ENCODE data around the gene TRIM72.

TRIM72 gene

DNA sequence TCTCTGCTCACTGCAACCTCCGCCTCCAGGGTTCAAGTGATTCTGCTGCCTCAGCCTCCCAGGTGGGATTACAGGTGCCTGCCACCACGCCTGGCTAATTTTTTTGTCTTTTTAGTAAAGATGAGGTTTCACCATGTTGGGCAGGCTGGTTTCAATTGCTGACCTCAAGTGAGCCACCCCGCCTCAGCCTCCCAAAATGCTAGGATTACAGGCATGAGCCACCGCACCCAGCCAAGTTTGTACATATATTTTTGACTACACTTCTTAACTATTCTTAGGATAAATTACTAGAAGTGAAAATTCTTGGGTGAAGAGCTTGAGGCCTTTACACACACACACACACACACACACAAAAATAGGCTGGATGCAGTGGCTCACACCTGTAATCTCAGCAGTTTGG is 44.4 kb downstream of the TRIM72 start:
- H3K9me3 ChIP-seq (replicated peaks in 1 of 2; ENCODE audit: control insufficient read depth in 2 of 2, insufficient read depth in 1 of 2, low read depth in 1 of 2, low read length in 2 of 2) = no peaks in the 10 kb centered on the region
- H3K23ac ChIP-seq (ENCODE audit: low read depth, low read length, poor library complexity) = no peak overlapping the region
- no peak for DNase-seq (ENCODE audit: low spot score)
- H3K4me2 ChIP-seq (ENCODE audit: insufficient read depth, low read length, poor library complexity, severe bottlenecking) = no peak overlapping the region
- H3K79me1 ChIP-seq (ENCODE audit: low read depth, low read length) = no peaks in the 10 kb centered on the region
- H2BK5ac ChIP-seq (ENCODE audit: low read length) = no peak overlapping the region
- H3K4me3 ChIP-seq (ENCODE audit: low read length in 2 of 2) = no peak overlapping the region
- no peak overlapping the region for H2BK15ac ChIP-seq (ENCODE audit: low read length)
- no peak overlapping the region for H4K8ac ChIP-seq (ENCODE audit: low read depth, low read length)
- H2BK120ac ChIP-seq (ENCODE audit: low read depth, low read length) = no peak overlapping the region
- no peak overlapping the region for H3K9ac ChIP-seq (ENCODE audit: low read depth, low read length, poor library complexity)
- no peaks in the 10 kb centered on the region for H3K36me3 ChIP-seq (replicated peaks in 1 of 2; ENCODE audit: control insufficient read depth in 2 of 2, insufficient read depth in 2 of 2, low read length in 2 of 2)
- H3K14ac ChIP-seq (ENCODE audit: low read length) = no peak overlapping the region
- H2BK12ac ChIP-seq (ENCODE audit: low read length) = no peak overlapping the region
- no peak overlapping the region for H3K4ac ChIP-seq (ENCODE audit: low read length)
- peaks cover 0 to 2% (median 0%) of the 10 kb centered on the region in 3 experiments for H3K27me3 ChIP-seq (ENCODE audit: control insufficient read depth in 3 of 3, insufficient read depth in 3 of 3, low read depth in 1 of 3, low read length in 3 of 3)
- H3K4me1 ChIP-seq (ENCODE audit: control insufficient read depth in 2 of 2, insufficient read depth in 1 of 2, low read depth in 1 of 2, low read length in 2 of 2) = no peaks in the 10 kb centered on the region
- WGBS, 2 donors (ENCODE audit: extremely low coverage in 2 of 2, insufficient read length in 2 of 2, insufficient replicate concordance in 1 of 2) = no CpG with 5 or more reads among the region's 4 CpGs
- no peak overlapping the region for H2AK5ac ChIP-seq (ENCODE audit: low read depth, low read length)
- no peak overlapping the region for H3K18ac ChIP-seq (ENCODE audit: low read length)
- no peak overlapping the region for H3K27ac ChIP-seq (replicated peaks; ENCODE audit: low read length)
- H2AFZ ChIP-seq (ENCODE audit: low read length) = no peak overlapping the region
- H4K91ac ChIP-seq (ENCODE audit: low read depth, low read length, poor library complexity) = no peak overlapping the region

DNA sequence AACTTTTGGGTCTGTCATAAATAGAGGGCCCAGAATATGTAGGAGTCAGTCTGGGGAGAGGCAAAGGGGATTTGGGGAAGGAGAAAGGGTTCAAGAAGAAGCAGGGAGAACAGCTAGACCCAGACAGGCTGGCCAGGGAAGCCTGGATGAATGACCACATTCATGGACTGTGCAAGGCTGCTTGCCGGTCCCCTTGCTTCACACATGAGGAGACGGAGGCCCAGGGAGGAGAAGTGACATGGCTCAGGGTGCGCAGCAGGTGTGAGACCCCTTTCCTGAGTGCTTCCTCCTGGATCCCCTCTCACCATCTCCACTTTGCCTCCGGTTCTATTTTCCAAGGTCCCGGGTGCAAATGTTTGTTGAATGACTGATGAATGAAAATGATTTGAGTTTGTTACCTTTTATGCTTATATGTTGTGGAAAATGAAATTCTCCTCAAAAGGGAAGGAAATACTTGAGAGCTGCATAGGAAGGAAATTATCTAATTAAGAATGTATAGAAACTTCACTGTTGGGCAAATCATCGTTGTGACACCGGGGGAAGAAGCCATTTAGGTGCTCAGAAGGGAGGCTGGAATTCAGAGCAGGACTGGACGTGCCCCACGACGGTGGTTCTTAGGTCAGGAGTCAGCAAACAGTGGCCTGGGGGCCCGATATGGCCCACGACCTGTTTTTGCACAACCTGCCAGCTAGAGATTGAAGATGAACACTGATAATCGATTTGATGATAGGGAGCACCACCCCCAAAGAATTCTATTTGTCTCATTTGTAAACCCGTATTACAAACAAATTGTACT is 46.4 kb downstream of the TRIM72 start:
- H3K4me1 ChIP-seq (ENCODE audit: control insufficient read depth in 2 of 2, insufficient read depth in 1 of 2, low read depth in 1 of 2, low read length in 2 of 2) = no peaks in the 10 kb centered on the region
- H4K91ac ChIP-seq (ENCODE audit: low read depth, low read length, poor library complexity) = no peak overlapping the region
- H2BK12ac ChIP-seq (ENCODE audit: low read length) = no peak overlapping the region
- H3K4me2 ChIP-seq (ENCODE audit: insufficient read depth, low read length, poor library complexity, severe bottlenecking) = no peak overlapping the region
- no peaks in the 10 kb centered on the region for H3K9me3 ChIP-seq (replicated peaks in 1 of 2; ENCODE audit: control insufficient read depth in 2 of 2, insufficient read depth in 1 of 2, low read depth in 1 of 2, low read length in 2 of 2)
- H2BK120ac ChIP-seq (ENCODE audit: low read depth, low read length) = no peak overlapping the region
- H3K79me1 ChIP-seq (ENCODE audit: low read depth, low read length) = no peaks in the 10 kb centered on the region
- H3K4me3 ChIP-seq (ENCODE audit: low read length in 2 of 2) = no peak overlapping the region
- H3K4ac ChIP-seq (ENCODE audit: low read length) = no peak overlapping the region
- peak overlapping the region; percentile 66 for H3K18ac ChIP-seq (ENCODE audit: low read length)
- no peak overlapping the region for H2BK5ac ChIP-seq (ENCODE audit: low read length)
- no peak overlapping the region for H4K8ac ChIP-seq (ENCODE audit: low read depth, low read length)
- no peak overlapping the region for H2AK5ac ChIP-seq (ENCODE audit: low read depth, low read length)
- no peaks in the 10 kb centered on the region for H3K36me3 ChIP-seq (replicated peaks in 1 of 2; ENCODE audit: control insufficient read depth in 2 of 2, insufficient read depth in 2 of 2, low read length in 2 of 2)
- H2BK15ac ChIP-seq (ENCODE audit: low read length) = no peak overlapping the region
- WGBS, 2 donors (ENCODE audit: extremely low coverage in 2 of 2, insufficient read length in 2 of 2, insufficient replicate concordance in 1 of 2) = no CpG with 5 or more reads among the region's 14 CpGs
- H3K27me3 ChIP-seq (ENCODE audit: control insufficient read depth in 3 of 3, insufficient read depth in 3 of 3, low read depth in 1 of 3, low read length in 3 of 3) = peaks cover 0 to 2% (median 0%) of the 10 kb centered on the region in 3 experiments
- no peak overlapping the region for H2AFZ ChIP-seq (ENCODE audit: low read length)
- no peak overlapping the region for H3K27ac ChIP-seq (replicated peaks; ENCODE audit: low read length)
- no peak for DNase-seq (ENCODE audit: low spot score)
- H3K23ac ChIP-seq (ENCODE audit: low read depth, low read length, poor library complexity) = no peak overlapping the region
- no peak overlapping the region for H3K9ac ChIP-seq (ENCODE audit: low read depth, low read length, poor library complexity)
- no peak overlapping the region for H3K14ac ChIP-seq (ENCODE audit: low read length)

DNA sequence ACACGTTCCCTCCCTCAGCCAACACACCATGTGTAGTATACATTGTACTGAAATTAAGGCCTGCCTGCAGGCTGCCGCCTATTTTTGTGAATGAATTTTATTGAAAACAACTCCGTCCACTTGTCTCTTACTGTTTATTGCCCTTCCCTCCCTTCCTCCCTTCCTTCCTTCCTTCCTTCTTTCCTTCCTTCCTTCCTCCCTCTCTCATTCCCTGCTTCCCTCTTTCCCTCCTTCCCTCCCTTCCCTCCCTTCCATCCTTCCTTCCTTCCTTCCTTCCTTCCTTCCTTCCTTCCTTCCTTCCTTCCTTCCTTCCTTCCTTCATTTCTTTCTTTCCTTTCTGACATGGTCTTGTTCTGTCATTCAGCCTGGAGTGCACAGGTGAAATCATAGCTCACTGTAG is 48.2 kb downstream of the TRIM72 start:
- no peak for DNase-seq (ENCODE audit: low spot score)
- peaks cover 0 to 2% (median 0%) of the 10 kb centered on the region in 3 experiments for H3K27me3 ChIP-seq (ENCODE audit: control insufficient read depth in 3 of 3, insufficient read depth in 3 of 3, low read depth in 1 of 3, low read length in 3 of 3)
- H2BK15ac ChIP-seq (ENCODE audit: low read length) = no peak overlapping the region
- no peak overlapping the region for H4K91ac ChIP-seq (ENCODE audit: low read depth, low read length, poor library complexity)
- H2BK120ac ChIP-seq (ENCODE audit: low read depth, low read length) = no peak overlapping the region
- no peak overlapping the region for H3K4me3 ChIP-seq (ENCODE audit: low read length in 2 of 2)
- no peaks in the 10 kb centered on the region for H3K36me3 ChIP-seq (replicated peaks in 1 of 2; ENCODE audit: control insufficient read depth in 2 of 2, insufficient read depth in 2 of 2, low read length in 2 of 2)
- H3K18ac ChIP-seq (ENCODE audit: low read length) = no peak overlapping the region
- H2BK5ac ChIP-seq (ENCODE audit: low read length) = no peak overlapping the region
- no peak overlapping the region for H4K8ac ChIP-seq (ENCODE audit: low read depth, low read length)
- no peak overlapping the region for H3K23ac ChIP-seq (ENCODE audit: low read depth, low read length, poor library complexity)
- H3K9ac ChIP-seq (ENCODE audit: low read depth, low read length, poor library complexity) = no peak overlapping the region
- no peak overlapping the region for H3K27ac ChIP-seq (replicated peaks; ENCODE audit: low read length)
- H2BK12ac ChIP-seq (ENCODE audit: low read length) = no peak overlapping the region
- H3K4me1 ChIP-seq (ENCODE audit: control insufficient read depth in 2 of 2, insufficient read depth in 1 of 2, low read depth in 1 of 2, low read length in 2 of 2) = no peaks in the 10 kb centered on the region
- H2AK5ac ChIP-seq (ENCODE audit: low read depth, low read length) = no peak overlapping the region
- H2AFZ ChIP-seq (ENCODE audit: low read length) = no peak overlapping the region
- no peaks in the 10 kb centered on the region for H3K9me3 ChIP-seq (replicated peaks in 1 of 2; ENCODE audit: control insufficient read depth in 2 of 2, insufficient read depth in 1 of 2, low read depth in 1 of 2, low read length in 2 of 2)
- H3K79me1 ChIP-seq (ENCODE audit: low read depth, low read length) = no peaks in the 10 kb centered on the region
- no peak overlapping the region for H3K4ac ChIP-seq (ENCODE audit: low read length)
- H3K4me2 ChIP-seq (ENCODE audit: insufficient read depth, low read length, poor library complexity, severe bottlenecking) = no peak overlapping the region
- no peak overlapping the region for H3K14ac ChIP-seq (ENCODE audit: low read length)
- no CpG with 5 or more reads among the region's 3 CpGs for WGBS, 2 donors (ENCODE audit: extremely low coverage in 2 of 2, insufficient read length in 2 of 2, insufficient replicate concordance in 1 of 2)

DNA sequence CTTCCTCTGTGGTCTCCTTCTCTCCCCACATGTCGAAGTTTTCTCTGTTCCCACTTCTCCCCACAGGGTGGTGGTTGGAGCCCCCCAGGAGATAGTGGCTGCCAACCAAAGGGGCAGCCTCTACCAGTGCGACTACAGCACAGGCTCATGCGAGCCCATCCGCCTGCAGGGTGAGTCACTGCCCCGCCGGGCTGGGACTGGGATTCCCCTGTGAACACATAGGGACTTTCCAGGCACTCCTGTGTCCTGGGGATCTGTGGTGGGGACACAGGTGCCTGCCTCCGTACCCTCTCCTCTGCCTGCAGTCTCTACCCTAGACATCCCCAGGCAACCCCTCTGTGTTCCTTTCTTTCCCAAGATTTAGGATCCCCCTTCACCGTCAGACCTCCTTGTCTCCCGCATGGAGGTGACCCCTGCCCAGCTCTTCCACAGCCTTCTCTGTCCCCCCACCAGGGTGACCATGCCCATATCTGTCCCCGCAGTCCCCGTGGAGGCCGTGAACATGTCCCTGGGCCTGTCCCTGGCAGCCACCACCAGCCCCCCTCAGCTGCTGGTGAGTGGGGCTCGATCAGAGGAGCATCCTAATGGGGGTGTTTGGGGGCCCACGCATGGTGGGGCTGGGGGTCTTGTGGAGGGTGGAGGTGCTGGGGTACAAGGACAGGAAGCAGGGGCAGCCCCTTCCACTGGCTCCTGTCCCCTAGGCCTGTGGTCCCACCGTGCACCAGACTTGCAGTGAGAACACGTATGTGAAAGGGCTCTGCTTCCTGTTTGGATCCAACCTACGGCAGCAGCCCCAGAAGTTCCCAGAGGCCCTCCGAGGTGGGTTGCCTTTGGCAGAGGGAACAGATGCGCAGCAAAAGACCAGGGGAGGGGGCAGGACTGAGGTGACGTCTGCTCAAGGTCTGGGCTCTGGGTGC is 51.7 kb downstream of the TRIM72 start:
- peak overlapping the region; percentile 17 for H2AFZ ChIP-seq (ENCODE audit: low read length)
- peak overlapping the region; percentile 72 for H2BK120ac ChIP-seq (ENCODE audit: low read depth, low read length)
- H3K4me3 ChIP-seq (ENCODE audit: low read length in 2 of 2) = no peak overlapping the region
- no peak for DNase-seq (ENCODE audit: low spot score)
- peak overlapping the region; percentile 44 for H3K9ac ChIP-seq (ENCODE audit: low read depth, low read length, poor library complexity)
- no peaks in the 10 kb centered on the region for H3K9me3 ChIP-seq (replicated peaks in 1 of 2; ENCODE audit: control insufficient read depth in 2 of 2, insufficient read depth in 1 of 2, low read depth in 1 of 2, low read length in 2 of 2)
- no CpG with 5 or more reads among the region's 20 CpGs for WGBS, 2 donors (ENCODE audit: extremely low coverage in 2 of 2, insufficient read length in 2 of 2, insufficient replicate concordance in 1 of 2)
- H3K14ac ChIP-seq (ENCODE audit: low read length) = peak overlapping the region; percentile 56
- H3K79me1 ChIP-seq (ENCODE audit: low read depth, low read length) = no peaks in the 10 kb centered on the region
- no peaks in the 10 kb centered on the region for H3K4me1 ChIP-seq (ENCODE audit: control insufficient read depth in 2 of 2, insufficient read depth in 1 of 2, low read depth in 1 of 2, low read length in 2 of 2)
- no peak overlapping the region for H2AK5ac ChIP-seq (ENCODE audit: low read depth, low read length)
- H3K4me2 ChIP-seq (ENCODE audit: insufficient read depth, low read length, poor library complexity, severe bottlenecking) = no peak overlapping the region
- H4K8ac ChIP-seq (ENCODE audit: low read depth, low read length) = no peak overlapping the region
- no peak overlapping the region for H2BK5ac ChIP-seq (ENCODE audit: low read length)
- H2BK15ac ChIP-seq (ENCODE audit: low read length) = peak overlapping the region; percentile 58
- peak overlapping the region; percentile 31 for H3K23ac ChIP-seq (ENCODE audit: low read depth, low read length, poor library complexity)
- H3K36me3 ChIP-seq (replicated peaks in 1 of 2; ENCODE audit: control insufficient read depth in 2 of 2, insufficient read depth in 2 of 2, low read length in 2 of 2) = no peaks in the 10 kb centered on the region
- H4K91ac ChIP-seq (ENCODE audit: low read depth, low read length, poor library complexity) = peak overlapping the region; percentile 72
- H3K27ac ChIP-seq (replicated peaks; ENCODE audit: low read length) = no peak overlapping the region
- H2BK12ac ChIP-seq (ENCODE audit: low read length) = peak overlapping the region; percentile 41
- peak overlapping the region; percentile 59 for H3K18ac ChIP-seq (ENCODE audit: low read length)
- H3K4ac ChIP-seq (ENCODE audit: low read length) = no peak overlapping the region
- peaks cover 0 to 4% (median 0%) of the 10 kb centered on the region in 3 experiments for H3K27me3 ChIP-seq (ENCODE audit: control insufficient read depth in 3 of 3, insufficient read depth in 3 of 3, low read depth in 1 of 3, low read length in 3 of 3)
